ENCODE measurements around the gene TM2D3.
A peak's percentile ranks its signal among the peaks of the same experiment; 100 is the strongest.

GRCh38 chr15:101615986-101616848, 36.0 kb downstream of the TM2D3 start:
- peak; percentile 98 for TF ChIP-seq L3MBTL2 (conservative IDR thresholded peaks at IDR 0.05)
- no peak for TF ChIP-seq FOXA1 (IDR thresholded peaks at IDR 0.05)
- no peak for TF ChIP-seq BHLHE40 (IDR thresholded peaks at IDR 0.05; ENCODE audit: borderline replicate concordance)
- TF ChIP-seq ZNF384 (IDR thresholded peaks at IDR 0.05), result no peak
- no peak for TF ChIP-seq FOXM1 (IDR thresholded peaks at IDR 0.05; ENCODE audit: borderline replicate concordance)
- no peak for TF ChIP-seq HDGF (IDR thresholded peaks at IDR 0.05; ENCODE audit: borderline replicate concordance)

Data from HEK293T (cell line).